Testis (tissue), 3 donors: ENCODE data around the gene TAS2R46. TPM values are rescaled to one million over a fixed set of nuclear protein-coding genes. Genes with fewer than 3 reads are reported as not detected.

ENCODE experiments used
- DNase-seq: peaks from one replicate; pipeline ENCODE4 v3.0.0-alpha.2; 2019
- H3K27ac ChIP-seq, 2 donors: fragments of 200-600 bp; sonication (generic); one replicate each; pipeline ENCODE4 v1.5.1; 2019
- H3K27me3 ChIP-seq: fragments of 200-600 bp; sonication (generic); one replicate; pipeline ENCODE4 v1.5.1; 2019
- H3K36me3 ChIP-seq: fragments of 200-600 bp; sonication (generic); one replicate; pipeline ENCODE4 v1.5.1; 2017; ENCODE audit warnings: low read depth; ENCODE audit errors: missing control alignments
- H3K4me1 ChIP-seq: fragments of 200-600 bp; sonication (generic); one replicate; pipeline ENCODE4 v1.5.1; 2019
- H3K4me3 ChIP-seq, 2 donors: fragments of 200-600 bp; sonication (generic); one replicate each; pipeline ENCODE4 v1.5.1; 2017 to 2019
- H3K9me3 ChIP-seq: fragments of 200-600 bp; sonication (generic); one replicate; pipeline ENCODE4 v1.5.1; 2017
- POLR2A ChIP-seq: fragments of 450-650 bp; IDR thresholded peaks from one replicate; pipeline ENCODE4 v1.6.1; 2017; ENCODE audit warnings: antibody characterized with exemption, mild to moderate bottlenecking, moderate library complexity
- WGBS, 2 donors: methylation state at CpG; one replicate each; pipeline ENCODE4 v1.1.5; 2018; 5-methylcytosine and 5-hydroxymethylcytosine counted together
- intact Hi-C: fragments of 100-400 bp; cut with DNase I; formaldehyde crosslinking; loops from one replicate; pipeline ENCODE4 v1.15.1; 2023; ENCODE audit warnings: low total_unique reads
- polyA plus RNA-seq: library from polyadenylated mRNA; stranded (reverse); fragments of 350-450 nt; fragmentation: Illumina TruSeq; extraction: RNeasy Lipid Tissue Mini Kit (QIAGEN cat#74804); gene quantifications from one replicate; pipeline ENCODE4 v1.2.3, GENCODE V29; 2014; ENCODE audit warnings: low read depth, low replicate concordance; ENCODE audit not compliant: insufficient read depth
- small RNA-seq, 2 donors: library from RNA; depleted of rRNA; stranded (forward); fragments of <200 nt; gene quantifications; one replicate each; pipeline ENCODE3, GENCODE V24; 2016
- total RNA-seq, 2 donors: library from RNA; depleted of rRNA; stranded (reverse); fragments of >200 nt; gene quantifications; one replicate each; pipeline ENCODE4 v1.2.3, GENCODE V29; 2016
- TF ChIP-seq, protein P1 (sequence below), 3 experiments: fragments of 450-650 bp in 2 of 3; fragments of 200-600 bp in 1 of 3; sonication (generic) in 1 of 3; IDR thresholded peaks; one replicate each; pipeline ENCODE4 v1.5.1; 2016 to 2019; ENCODE audit warnings: antibody characterized with exemption in 3 of 3, mild to moderate bottlenecking in 2 of 3, moderate library complexity in 1 of 3

Gene TAS2R46
- total and polyA plus RNA-seq, 3 donors from 2014 or later, result 3.2 to 5.4 TPM; not detected in 1

DNA sequence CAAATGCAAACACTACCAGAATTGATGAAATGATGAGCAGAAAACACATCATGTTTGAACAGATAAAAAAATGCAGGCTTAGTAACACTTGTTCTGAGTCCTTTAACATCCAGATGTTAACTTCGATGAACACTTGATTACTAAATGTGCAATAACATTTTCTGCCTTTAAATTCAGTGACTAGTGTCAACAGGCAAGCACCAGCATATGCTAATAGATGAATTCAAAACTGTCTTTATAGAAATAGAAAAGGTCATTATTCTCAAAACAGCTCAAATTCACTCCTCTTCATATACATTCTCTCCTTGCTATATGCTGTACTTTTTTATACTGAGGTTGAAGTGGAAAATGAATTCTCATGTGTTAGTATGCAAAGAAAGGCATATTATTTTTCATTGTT lies 39.6 kb downstream of the TAS2R46 start, which contains the start of gene TAS2R19:
Gene TAS2R19, minus strand, starts transcription at position 101 of the 400 bp plus-strand sequence. Its CDS starts 49 bp downstream, at position 52.
- H3K4me3 ChIP-seq, result no peak within 1 kb of the TSS
- no peaks in the 10 kb centered on the region for H3K36me3 ChIP-seq
- WGBS, 2 donors, result 85 to 92% methylated on average over 1 of the region's 1 CpG
- H3K9me3 ChIP-seq, result no peaks in the 10 kb centered on the region
- TF ChIP-seq, protein P1, sequence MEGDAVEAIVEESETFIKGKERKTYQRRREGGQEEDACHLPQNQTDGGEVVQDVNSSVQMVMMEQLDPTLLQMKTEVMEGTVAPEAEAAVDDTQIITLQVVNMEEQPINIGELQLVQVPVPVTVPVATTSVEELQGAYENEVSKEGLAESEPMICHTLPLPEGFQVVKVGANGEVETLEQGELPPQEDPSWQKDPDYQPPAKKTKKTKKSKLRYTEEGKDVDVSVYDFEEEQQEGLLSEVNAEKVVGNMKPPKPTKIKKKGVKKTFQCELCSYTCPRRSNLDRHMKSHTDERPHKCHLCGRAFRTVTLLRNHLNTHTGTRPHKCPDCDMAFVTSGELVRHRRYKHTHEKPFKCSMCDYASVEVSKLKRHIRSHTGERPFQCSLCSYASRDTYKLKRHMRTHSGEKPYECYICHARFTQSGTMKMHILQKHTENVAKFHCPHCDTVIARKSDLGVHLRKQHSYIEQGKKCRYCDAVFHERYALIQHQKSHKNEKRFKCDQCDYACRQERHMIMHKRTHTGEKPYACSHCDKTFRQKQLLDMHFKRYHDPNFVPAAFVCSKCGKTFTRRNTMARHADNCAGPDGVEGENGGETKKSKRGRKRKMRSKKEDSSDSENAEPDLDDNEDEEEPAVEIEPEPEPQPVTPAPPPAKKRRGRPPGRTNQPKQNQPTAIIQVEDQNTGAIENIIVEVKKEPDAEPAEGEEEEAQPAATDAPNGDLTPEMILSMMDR (IDR thresholded peaks at IDR 0.05), result no peak
- TF ChIP-seq POLR2A, result no peak
- H3K4me1 ChIP-seq, result no peaks in the 10 kb centered on the region
- intact Hi-C loops, result no loop called here
- H3K27me3 ChIP-seq, result no peaks in the 10 kb centered on the region
- H3K27ac ChIP-seq, result no peak within 1 kb of the TSS
- DNase-seq, result no peak

DNA sequence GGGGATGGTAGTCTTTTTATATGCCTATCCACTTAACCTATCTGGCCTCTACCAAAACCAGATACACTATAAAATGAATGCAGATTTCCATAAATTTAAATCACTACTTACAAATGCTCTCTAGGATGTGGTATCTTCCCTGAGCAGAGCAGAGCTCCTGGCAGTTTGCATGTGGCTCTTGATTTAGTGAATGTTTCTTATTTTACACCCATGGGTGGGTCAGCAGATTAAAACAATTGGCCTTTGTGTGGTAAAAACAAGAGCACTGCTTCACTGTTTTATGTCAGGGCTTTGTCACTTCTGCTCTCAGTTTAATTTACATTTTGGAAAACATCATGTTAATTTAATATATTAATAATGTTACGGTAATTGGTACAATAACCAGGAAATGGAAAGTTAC lies 45.2 kb downstream of the TAS2R46 start:
- no peak overlapping the region for H3K27ac ChIP-seq
- H3K4me3 ChIP-seq, result no peak overlapping the region
- WGBS, 2 donors, result 95 to 98% methylated on average over 1 of the region's 1 CpG
- DNase-seq, result no peak
- intact Hi-C loops, result no loop called here
- TF ChIP-seq, protein P1 (IDR thresholded peaks at IDR 0.05), result no peak
- TF ChIP-seq POLR2A, result no peak
- H3K9me3 ChIP-seq, result no peaks in the 10 kb centered on the region
- no peaks in the 10 kb centered on the region for H3K4me1 ChIP-seq
- no peaks in the 10 kb centered on the region for H3K27me3 ChIP-seq
- H3K36me3 ChIP-seq, result no peaks in the 10 kb centered on the region

DNA sequence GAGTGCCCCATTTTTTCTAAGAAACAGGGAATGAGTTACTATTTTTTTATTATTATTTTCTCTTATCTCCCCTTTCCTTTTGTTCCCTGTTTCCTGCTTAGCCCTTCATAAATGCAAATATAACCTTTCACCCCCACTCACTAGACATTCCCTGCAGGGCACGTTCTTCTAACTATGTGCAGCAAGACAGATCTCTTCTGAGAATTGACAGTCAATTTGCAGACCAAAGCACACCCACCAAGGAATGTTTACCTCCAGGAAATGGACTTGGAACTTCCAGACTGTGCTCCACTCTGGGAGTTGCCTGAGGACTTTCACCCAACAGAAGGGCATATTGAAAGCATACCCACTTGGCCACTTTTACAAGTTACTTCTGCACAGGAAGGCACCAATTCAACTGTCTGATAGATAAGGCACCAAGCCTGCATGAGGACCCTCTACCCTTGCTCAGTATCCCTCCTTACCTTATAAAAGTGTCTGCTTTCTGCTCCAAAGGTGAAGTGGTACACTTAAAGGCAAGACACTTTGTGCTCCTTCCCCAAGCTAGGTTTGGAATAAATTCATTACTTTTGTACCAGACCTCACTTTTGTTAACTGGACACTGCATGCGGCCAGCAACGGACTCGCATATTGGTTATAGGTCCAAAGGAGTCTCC lies 46.2 kb downstream of the TAS2R46 start:
- Histone ChIP-seq H3K4me1 (no peaks in the 10 kb centered on the region), H3K4me3 (no peak overlapping the region), H3K9me3 (no peaks in the 10 kb centered on the region), H3K36me3 (no peaks in the 10 kb centered on the region), H3K27me3 (no peaks in the 10 kb centered on the region), H3K27ac (no peak overlapping the region)
- WGBS, 2 donors, result 84 to 86% methylated on average over 4 of the region's 4 CpGs
- TF ChIP-seq POLR2A, result no peak
- TF ChIP-seq, protein P1 (IDR thresholded peaks at IDR 0.05), result no peak
- intact Hi-C loops, result no loop called here
- DNase-seq, result no peak

DNA sequence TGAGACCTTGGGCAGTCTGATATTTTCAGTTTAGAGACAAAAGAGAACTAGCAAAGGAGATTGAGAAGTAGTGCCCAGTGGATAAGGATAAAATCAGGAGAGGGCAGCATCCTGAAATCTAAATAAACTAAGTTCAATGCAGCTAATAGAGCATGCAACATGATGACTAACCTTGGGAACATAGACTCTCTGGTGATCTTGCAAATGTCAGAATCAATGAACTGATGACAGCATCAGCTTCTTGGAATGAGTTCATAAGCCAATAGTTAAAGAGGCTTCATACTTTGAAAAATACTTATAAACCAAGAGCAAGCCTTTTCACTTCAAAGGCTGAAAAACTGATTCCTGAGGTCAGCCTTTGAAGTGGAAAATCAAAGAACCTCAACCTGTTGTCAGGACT lies 47.9 kb downstream of the TAS2R46 start:
- no peaks in the 10 kb centered on the region for H3K4me1 ChIP-seq
- TF ChIP-seq, protein P1 (IDR thresholded peaks at IDR 0.05), result no peak
- no peak for TF ChIP-seq POLR2A

More for the DNA sequence above, 47.9 kb downstream of the TAS2R46 start:
- Histone ChIP-seq H3K9me3 (no peaks in the 10 kb centered on the region), H3K36me3 (no peaks in the 10 kb centered on the region), H3K27ac (no peak overlapping the region), H3K27me3 (no peaks in the 10 kb centered on the region), H3K4me3 (no peak overlapping the region)
- no peak for DNase-seq
- intact Hi-C loops, result no loop called here

Small RNAs within 50 kb of the gene (small RNA-seq; reads per million reads assigned to genes)
- 0 reads per million in 2 donors for gene AC018630.1

Other genes with a start within 250 kb of the TAS2R46 start
- under 1 TPM in 1 of 2 donors, not detected in 1; 0.39 TPM for gene TAS2R10, start 235.9 kb downstream of the TAS2R46 start, total RNA-seq
- not detected for gene TAS2R10, start 235.9 kb downstream of the TAS2R46 start, polyA plus RNA-seq
- 1 to 10 TPM; 4.3 to 8.4 TPM for gene PRR4, start 212.8 kb downstream of the TAS2R46 start, total RNA-seq
- 1.3 TPM for gene PRR4, start 212.8 kb downstream of the TAS2R46 start, polyA plus RNA-seq
- 10 to 100 TPM; 63.0 to 73.5 TPM for gene PRH1, start 178.0 kb downstream of the TAS2R46 start, total RNA-seq
- 52.2 TPM for gene PRH1, start 178.0 kb downstream of the TAS2R46 start, polyA plus RNA-seq
- 1 to 10 TPM; 3.1 to 3.6 TPM for gene TAS2R13, start 152.7 kb downstream of the TAS2R46 start, total RNA-seq
- gene TAS2R13, start 152.7 kb downstream of the TAS2R46 start, polyA plus RNA-seq, result not detected
- gene PRH2, start 133.1 kb downstream of the TAS2R46 start, total RNA-seq, result 1 to 10 TPM; 1.2 to 1.3 TPM
- gene PRH2, start 133.1 kb downstream of the TAS2R46 start, polyA plus RNA-seq, result 6.5 TPM
- 1 to 10 TPM; 3.5 to 4.6 TPM for gene TAS2R14, start 123.0 kb downstream of the TAS2R46 start, total RNA-seq
- gene TAS2R14, start 123.0 kb downstream of the TAS2R46 start, polyA plus RNA-seq, result 0.96 TPM
- gene TAS2R50, start 75.4 kb downstream of the TAS2R46 start, total RNA-seq, result 1 to 10 TPM; 2.8 to 4.8 TPM
- not detected for gene TAS2R50, start 75.4 kb downstream of the TAS2R46 start, polyA plus RNA-seq
- 1 to 10 TPM; 2.2 to 4.8 TPM for gene TAS2R20, start 64.0 kb downstream of the TAS2R46 start, total RNA-seq
- gene TAS2R20, start 64.0 kb downstream of the TAS2R46 start, polyA plus RNA-seq, result 0.46 TPM
- gene TAS2R19, start 39.7 kb downstream of the TAS2R46 start, total RNA-seq, result 10 to 100 TPM in 1 of 2 donors, 1 to 10 TPM in 1; 9.3 to 10.4 TPM
- gene TAS2R19, start 39.7 kb downstream of the TAS2R46 start, polyA plus RNA-seq, result 0.34 TPM
- gene TAS2R31, start 30.9 kb downstream of the TAS2R46 start, total RNA-seq, result 10 to 100 TPM in 1 of 2 donors, 1 to 10 TPM in 1; 7.7 to 10.3 TPM
- gene TAS2R31, start 30.9 kb downstream of the TAS2R46 start, polyA plus RNA-seq, result not detected
- 1 to 10 TPM in 1 of 2 donors, under 1 TPM in 1; 0.87 to 7.2 TPM for gene TAS2R43, start 30.0 kb upstream of the TAS2R46 start, total RNA-seq
- not detected for gene TAS2R43, start 30.0 kb upstream of the TAS2R46 start, polyA plus RNA-seq
- gene TAS2R30, start 72.3 kb upstream of the TAS2R46 start, total RNA-seq, result 10 to 100 TPM; 11.1 to 11.3 TPM
- not detected for gene TAS2R30, start 72.3 kb upstream of the TAS2R46 start, polyA plus RNA-seq
- gene SMIM10L1, start 108.9 kb upstream of the TAS2R46 start, total RNA-seq, result 10 to 100 TPM in 1 of 2 donors, 1 to 10 TPM in 1; 7.6 to 11.0 TPM
- gene SMIM10L1, start 108.9 kb upstream of the TAS2R46 start, polyA plus RNA-seq, result 4.4 TPM
- under 1 TPM in 1 of 2 donors, not detected in 1; 0.71 TPM for gene TAS2R42, start 124.6 kb upstream of the TAS2R46 start, total RNA-seq
- gene TAS2R42, start 124.6 kb upstream of the TAS2R46 start, polyA plus RNA-seq, result not detected
- under 1 TPM in 1 of 2 donors, not detected in 1; 0.39 TPM for gene PRB3, start 207.4 kb upstream of the TAS2R46 start, total RNA-seq
- gene PRB3, start 207.4 kb upstream of the TAS2R46 start, polyA plus RNA-seq, result 0.82 TPM
- gene PRB4, start 248.1 kb upstream of the TAS2R46 start, total RNA-seq, result not detected
- not detected for gene PRB4, start 248.1 kb upstream of the TAS2R46 start, polyA plus RNA-seq